K562 (cell line): ENCODE results near the gene FAM120AOS. TPM values are rescaled to one million over a fixed set of nuclear protein-coding genes. Genes with fewer than 3 reads are reported as not detected.

Source experiments
- CXXC5 ChIP-seq: fragments of 250-450 bp; sonication (Bioruptor Pico); IDR thresholded peaks from 2 replicates; pipeline ENCODE4 v1.8.0; 2022; ENCODE audit warnings: inconsistent platforms, mild to moderate bottlenecking, moderate library complexity
- GABPA ChIP-seq: fragments of 200-800 bp; sonication (Bioruptor generic); conservative IDR thresholded peaks from 2 replicates; pipeline ENCODE4 v1.6.1; 2016; ENCODE audit warnings: low read depth, missing genetic modification characterization, missing compliant biosample characterization
- HDAC1 ChIP-seq, 2 experiments: fragments of 450-650 bp; IDR thresholded peaks; 2 replicates each; pipeline ENCODE4 v1.6.1; 2016 to 2017; ENCODE audit warnings: inconsistent platforms in 1 of 2, mild to moderate bottlenecking in 1 of 2, moderate library complexity in 1 of 2
- MITF ChIP-seq: IDR thresholded peaks from 2 replicates; pipeline ENCODE4 v1.6.1; 2014; ENCODE audit warnings: antibody characterized with exemption
- NCOA1 ChIP-seq: fragments of 450-650 bp; IDR thresholded peaks from 2 replicates; pipeline ENCODE4 v1.6.1; 2016; ENCODE audit warnings: low read depth
- NFIC ChIP-seq: fragments of 450-650 bp; IDR thresholded peaks from 2 replicates; pipeline ENCODE4 v1.6.1; 2017; ENCODE audit warnings: mild to moderate bottlenecking, inconsistent platforms
- NR1H2 ChIP-seq: sonication (generic); formaldehyde crosslinking; IDR thresholded peaks from 2 replicates; pipeline ENCODE4 v1.4.0; 2020; ENCODE audit warnings: mild to moderate bottlenecking, missing genetic modification reagents
- NR4A1 ChIP-seq, 2 experiments: fragments of 250-450 bp in 1 of 2; fragments of 450-650 bp in 1 of 2; sonication (Bioruptor Pico) in 1 of 2; IDR thresholded peaks; 2 replicates each; pipeline versions ENCODE4 v1.4.0 to v1.6.1; 2016 to 2020; ENCODE audit warnings: mild to moderate bottlenecking in 2 of 2, missing compliant biosample characterization in 1 of 2, missing genetic modification characterization in 1 of 2, moderate library complexity in 1 of 2
- PRPF4 ChIP-seq: fragments of 200-400 bp; formaldehyde crosslinking; IDR thresholded peaks from one replicate; pipeline ENCODE4 v1.6.1; 2017; ENCODE audit warnings: low read length, low read depth, mild to moderate bottlenecking; ENCODE audit not compliant: insufficient read depth, poor library complexity, severe bottlenecking
- RAD21 ChIP-seq, 2 experiments: fragments of 250-450 bp in 1 of 2; fragments of 450-650 bp in 1 of 2; sonication (Bioruptor Pico) in 1 of 2; formaldehyde crosslinking in 1 of 2; IDR thresholded peaks in 1 of 2; conservative IDR thresholded peaks in 1 of 2; 2 replicates each; pipeline versions ENCODE4 v1.4.0 to v1.8.0; 2020 to 2022; ENCODE audit warnings: mild to moderate bottlenecking in 2 of 2, moderate library complexity in 1 of 2
- SRSF7 ChIP-seq: fragments of 200-400 bp; formaldehyde crosslinking; optimal IDR thresholded peaks from 2 replicates; pipeline ENCODE3; 2017; ENCODE audit warnings: mild to moderate bottlenecking, low read depth, low read length
- TBL1XR1 ChIP-seq, 2 experiments: IDR thresholded peaks; 2 replicates each; pipeline ENCODE4 v1.6.1; 2012; ENCODE audit warnings: improper control_type of control experiment in 2 of 2, low read length in 2 of 2, mild to moderate bottlenecking in 1 of 2
- TFE3 ChIP-seq: fragments of 450-650 bp; formaldehyde crosslinking; IDR thresholded peaks from 2 replicates; pipeline ENCODE4 v1.4.0; 2020; ENCODE audit warnings: mild to moderate bottlenecking, mixed read lengths
- TRIM28 ChIP-seq: fragments of 450-650 bp; IDR thresholded peaks from 2 replicates; pipeline ENCODE4 v1.6.1; 2017
- ZNF184 ChIP-seq: sonication (generic); formaldehyde crosslinking; IDR thresholded peaks from 2 replicates; pipeline ENCODE4 v1.5.0; 2020; ENCODE audit warnings: missing genetic modification reagents
- ZNF224 ChIP-seq: sonication (generic); formaldehyde crosslinking; IDR thresholded peaks from 2 replicates; pipeline ENCODE4 v1.8.0; 2022; ENCODE audit warnings: mild to moderate bottlenecking, missing genetic modification reagents
- polyA plus RNA-seq, 8 experiments: library from polyadenylated mRNA; depleted of rRNA in 4 of 8; stranded (reverse) in 5 of 8; unstranded in 3 of 8; fragments of >200 nt; fragmentation: Nextera tagmentation in 2 of 8; fragmentation: Illumina TruSeq in 1 of 8; extraction: Ambion mirVana in 2 of 8; extraction: Trizol in 1 of 8; gene quantifications; 2 replicates each; pipeline versions ENCODE4 v1.2.1 to v1.2.3, GENCODE V29; 2011 to 2014; ENCODE audit warnings: inconsistent platforms in 1 of 8, missing spikeins in 1 of 8
- total RNA-seq, 7 experiments: library from RNA; depleted of rRNA in 6 of 7; stranded (reverse); fragments of >200 nt in 6 of 7; fragmentation: Illumina TruSeq in 2 of 7; extraction: Trizol in 2 of 7; gene quantifications; 2 replicates each; pipeline versions ENCODE4 v1.2.1 to v1.2.3, GENCODE V29; 2011 to 2021; ENCODE audit warnings: low replicate concordance in 1 of 7
- TF ChIP-seq, protein P1 (sequence below): fragments of 450-650 bp; formaldehyde crosslinking; IDR thresholded peaks from 2 replicates; pipeline ENCODE4 v1.4.0; 2020; ENCODE audit warnings: mild to moderate bottlenecking, moderate library complexity
- TF ChIP-seq, protein P2 (sequence below): sonication (generic); formaldehyde crosslinking; IDR thresholded peaks from 2 replicates; pipeline ENCODE4 v1.8.0; 2022; ENCODE audit warnings: mild to moderate bottlenecking, missing genetic modification reagents
- TF ChIP-seq, protein P3 (sequence below): fragments of 450-650 bp; IDR thresholded peaks from 2 replicates; pipeline ENCODE4 v1.6.1; 2018; ENCODE audit warnings: mild to moderate bottlenecking, low read depth; ENCODE audit not compliant: partially characterized antibody

FAM120AOS gene
- total and polyA plus RNA-seq, 9 of the 15 experiments (the other 6 are each of a cell fraction or from before 2014, with no cell fraction given): 18.8 to 53.4 (median 41.4) TPM

GRCh38 chr9:93453047-93453914, at the start of gene FAM120AOS (continued):
- TF ChIP-seq SRSF7 (no peak), NR4A1 (CRISPR knock-in tag; IDR thresholded peaks at IDR 0.05) (no peak), NR4A1 (tag; IDR thresholded peaks at IDR 0.05) (peak; percentile 75; the same call in 1 of the 2 replicates), ZNF224 (CRISPR knock-in tag) (no peak), TRIM28 (no peak), MITF (no peak), RAD21 (CRISPR knock-in tag; conservative IDR thresholded peaks at IDR 0.05 in 1 of 2, IDR thresholded peaks at IDR 0.05 in 1 of 2) (no peak), PRPF4 (no peak), GABPA (peak; percentile 95), TFE3 (CRISPR knock-in tag) (no peak), NR1H2 (CRISPR knock-in tag) (no peak), ZNF184 (CRISPR knock-in tag) (no peak), HDAC1 (IDR thresholded peaks at IDR 0.05) (peak in 1 of 2 experiments; percentile 53; a peak in 1 of 4 replicates), CXXC5 (CRISPR knock-in tag) (peak; percentile 56), NCOA1 (no peak), NFIC (peak; percentile 99), TBL1XR1 (IDR thresholded peaks at IDR 0.05; ENCODE audit: low read length in 2 of 2) (peak in 1 of 2 experiments; percentile 8; a peak in 1 of 4 replicates)
- TF ChIP-seq, protein P1, sequence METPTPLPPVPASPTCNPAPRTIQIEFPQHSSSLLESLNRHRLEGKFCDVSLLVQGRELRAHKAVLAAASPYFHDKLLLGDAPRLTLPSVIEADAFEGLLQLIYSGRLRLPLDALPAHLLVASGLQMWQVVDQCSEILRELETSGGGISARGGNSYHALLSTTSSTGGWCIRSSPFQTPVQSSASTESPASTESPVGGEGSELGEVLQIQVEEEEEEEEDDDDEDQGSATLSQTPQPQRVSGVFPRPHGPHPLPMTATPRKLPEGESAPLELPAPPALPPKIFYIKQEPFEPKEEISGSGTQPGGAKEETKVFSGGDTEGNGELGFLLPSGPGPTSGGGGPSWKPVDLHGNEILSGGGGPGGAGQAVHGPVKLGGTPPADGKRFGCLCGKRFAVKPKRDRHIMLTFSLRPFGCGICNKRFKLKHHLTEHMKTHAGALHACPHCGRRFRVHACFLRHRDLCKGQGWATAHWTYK (CRISPR knock-in tag): peak; percentile 42; the same call in 1 of the 2 replicates
- TF ChIP-seq, protein P2, sequence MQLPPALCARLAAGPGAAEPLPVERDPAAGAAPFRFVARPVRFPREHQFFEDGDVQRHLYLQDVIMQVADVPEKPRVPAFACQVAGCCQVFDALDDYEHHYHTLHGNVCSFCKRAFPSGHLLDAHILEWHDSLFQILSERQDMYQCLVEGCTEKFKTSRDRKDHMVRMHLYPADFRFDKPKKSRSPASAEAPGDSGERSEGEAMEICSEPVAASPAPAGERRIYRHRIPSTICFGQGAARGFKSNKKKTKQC: no peak
- TF ChIP-seq, protein P3, sequence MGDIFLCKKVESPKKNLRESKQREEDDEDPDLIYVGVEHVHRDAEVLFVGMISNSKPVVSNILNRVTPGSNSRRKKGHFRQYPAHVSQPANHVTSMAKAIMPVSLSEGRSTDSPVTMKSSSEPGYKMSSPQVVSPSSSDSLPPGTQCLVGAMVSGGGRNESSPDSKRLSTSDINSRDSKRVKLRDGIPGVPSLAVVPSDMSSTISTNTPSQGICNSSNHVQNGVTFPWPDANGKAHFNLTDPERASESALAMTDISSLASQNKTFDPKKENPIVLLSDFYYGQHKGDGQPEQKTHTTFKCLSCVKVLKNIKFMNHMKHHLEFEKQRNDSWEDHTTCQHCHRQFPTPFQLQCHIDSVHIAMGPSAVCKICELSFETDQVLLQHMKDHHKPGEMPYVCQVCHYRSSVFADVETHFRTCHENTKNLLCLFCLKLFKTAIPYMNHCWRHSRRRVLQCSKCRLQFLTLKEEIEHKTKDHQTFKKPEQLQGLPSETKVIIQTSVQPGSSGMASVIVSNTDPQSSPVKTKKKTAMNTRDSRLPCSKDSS: no peak
